Stimulated activated CD4-positive, alpha-beta T cell treated with anti-CD3 and anti-CD28 coated beads, Interleukin-2, amount 100 ng/mL, for 4 hours (primary cell): Measurements from ENCODE around the gene IL23R.
A peak's percentile ranks its signal among the peaks of the same experiment; 100 is the strongest.

Experiments used
- DNase-seq: peaks from one replicate; pipeline ENCODE4 v3.0.0-alpha.2; 2020; ENCODE audit warnings: low read depth

IL23R gene

DNA sequence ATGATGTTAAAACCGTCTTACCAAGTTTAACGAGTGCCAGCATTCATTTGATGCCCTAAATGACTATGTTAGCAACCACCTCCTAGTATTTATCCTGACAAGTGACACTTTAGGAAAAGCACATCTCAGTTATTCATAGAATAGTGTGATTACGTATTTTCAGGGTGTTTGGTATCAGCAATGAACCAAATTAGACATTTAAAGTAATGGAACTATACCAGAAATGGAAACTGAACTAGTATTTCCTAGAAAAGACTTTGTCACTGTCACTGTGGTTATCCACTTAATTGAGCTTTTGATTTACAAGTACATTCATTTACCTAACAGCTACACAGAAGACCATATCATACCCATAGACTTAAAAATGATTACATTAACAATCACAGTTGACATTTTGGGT is 137.8 kb downstream of the IL23R start:
- DNase-seq, result no peak

DNA sequence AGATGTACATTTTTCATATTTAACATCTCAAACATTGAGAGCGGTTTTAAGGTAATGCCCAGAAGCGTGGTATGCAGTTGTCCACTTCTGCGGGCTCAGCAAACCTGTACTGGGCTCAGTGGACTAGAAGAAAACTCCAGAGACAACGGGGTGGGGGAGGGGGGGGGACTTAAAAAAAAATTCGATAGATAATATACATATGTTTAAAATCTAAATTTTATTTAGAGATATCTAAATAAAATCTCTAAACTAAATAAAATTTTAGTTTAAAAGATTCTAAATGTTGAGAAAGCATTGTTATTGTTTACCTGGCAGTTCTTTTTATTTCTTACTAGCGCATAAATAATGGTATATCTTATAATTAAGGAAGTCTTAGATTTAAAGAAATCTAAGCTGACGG is 140.3 kb downstream of the IL23R start:
- DNase-seq, result no peak

DNA sequence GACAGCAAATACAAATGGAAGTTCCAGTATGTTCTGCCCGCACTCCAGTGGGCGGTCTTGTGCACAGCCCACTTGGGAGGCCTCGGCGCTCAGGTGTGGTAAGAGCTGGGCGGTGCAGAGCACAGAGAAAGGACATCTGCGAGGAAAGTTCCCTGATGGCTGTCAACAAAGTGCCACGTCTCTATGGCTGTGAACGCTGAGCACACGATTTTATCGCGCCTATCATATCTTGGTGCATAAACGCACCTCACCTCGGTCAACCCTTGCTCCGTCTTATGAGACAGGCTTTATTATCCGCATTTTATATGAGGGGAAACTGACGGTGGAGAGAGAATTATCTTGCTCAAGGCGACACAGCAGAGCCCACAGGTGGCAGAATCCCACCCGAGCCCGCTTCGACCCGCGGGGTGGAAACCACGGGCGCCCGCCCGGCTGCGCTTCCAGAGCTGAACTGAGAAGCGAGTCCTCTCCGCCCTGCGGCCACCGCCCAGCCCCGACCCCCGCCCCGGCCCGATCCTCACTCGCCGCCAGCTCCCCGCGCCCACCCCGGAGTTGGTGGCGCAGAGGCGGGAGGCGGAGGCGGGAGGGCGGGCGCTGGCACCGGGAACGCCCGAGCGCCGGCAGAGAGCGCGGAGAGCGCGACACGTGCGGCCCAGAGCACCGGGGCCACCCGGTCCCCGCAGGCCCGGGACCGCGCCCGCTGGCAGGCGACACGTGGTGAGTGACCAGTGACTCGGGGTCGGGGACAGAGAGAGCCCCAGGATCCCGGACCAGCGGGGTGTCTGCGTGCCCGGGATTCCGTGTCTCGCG is 141.2 kb downstream of the IL23R start, which contains the start of gene IL12RB2:
Gene IL12RB2, plus strand, starts transcription at position 623 of the 810 bp plus-strand sequence. CDS start 12,496 bp downstream, outside the sequence.
- DNase-seq, result peak; percentile 19

DNA sequence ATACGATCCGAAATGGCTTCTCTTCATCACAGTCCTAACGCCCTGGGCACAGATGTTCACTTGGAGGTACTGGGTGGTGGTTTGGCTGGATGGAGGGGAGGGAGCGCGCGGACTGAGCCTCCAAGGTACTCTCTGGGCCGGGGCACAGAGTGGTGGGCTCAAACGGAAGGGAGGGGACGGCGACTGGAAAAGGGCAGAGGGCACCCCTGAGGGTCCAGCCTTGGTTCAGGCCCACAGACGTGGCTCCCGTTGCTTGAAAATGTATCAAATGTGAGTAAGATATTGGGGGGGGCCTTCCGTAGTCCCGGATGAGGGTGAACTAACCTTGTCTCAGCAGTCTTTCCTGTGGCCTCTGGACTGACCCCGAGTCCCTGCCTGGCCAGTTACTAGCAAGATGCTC is 141.9 kb downstream of the IL23R start:
- no peak for DNase-seq
